GM12878 (cell line): ENCODE data around the gene CDC42SE1. TPM values are rescaled to one million over a fixed set of nuclear protein-coding genes. Genes with fewer than 3 reads are reported as not detected.
A peak's percentile ranks its signal among the peaks of the same experiment; 100 is the strongest.

Experiments used
- CBX5 ChIP-seq: sonication (generic); IDR thresholded peaks from 2 replicates; pipeline ENCODE4 v1.6.1; 2016; ENCODE audit warnings: low read depth, moderate library complexity, mild to moderate bottlenecking, inconsistent platforms
- CEBPB ChIP-seq, 2 experiments: fragments of 150-350 bp in 1 of 2; IDR thresholded peaks; 2 replicates each; pipeline ENCODE4 v1.6.1; 2012 to 2014; ENCODE audit warnings: low read depth in 2 of 2, low read length in 2 of 2, borderline replicate concordance in 1 of 2, inconsistent platforms in 1 of 2
- EGR1 ChIP-seq, 2 experiments: IDR thresholded peaks; 1 replicate in 1 of 2; 2 replicates in 1 of 2; pipeline ENCODE4 v1.6.1; 2011 to 2012; ENCODE audit warnings: low read depth in 2 of 2, low read length in 2 of 2, borderline replicate concordance in 1 of 2, mild to moderate bottlenecking in 1 of 2, moderate library complexity in 1 of 2
- IKZF1 ChIP-seq: fragments of 450-650 bp; conservative IDR thresholded peaks from 2 replicates; pipeline ENCODE4 v1.6.1; 2017; ENCODE audit warnings: antibody characterized with exemption, mild to moderate bottlenecking
- JUNB ChIP-seq: IDR thresholded peaks from 2 replicates; pipeline ENCODE4 v1.6.1; 2016; ENCODE audit warnings: antibody characterized with exemption, mild to moderate bottlenecking
- NFXL1 ChIP-seq: fragments of 450-650 bp; IDR thresholded peaks from 2 replicates; pipeline ENCODE4 v1.6.1; 2017; ENCODE audit warnings: antibody characterized with exemption, mild to moderate bottlenecking, borderline replicate concordance
- RAD21 ChIP-seq: IDR thresholded peaks from 2 replicates; pipeline ENCODE4 v1.6.1; 2011; ENCODE audit warnings: mild to moderate bottlenecking, low read depth, low read length, moderate library complexity; ENCODE audit not compliant: insufficient read depth
- SMAD5 ChIP-seq: IDR thresholded peaks from 2 replicates; pipeline ENCODE4 v1.6.1; 2016; ENCODE audit warnings: antibody characterized with exemption, low read depth
- SPI1 ChIP-seq: IDR thresholded peaks from 2 replicates; pipeline ENCODE4 v1.6.1; 2011; ENCODE audit warnings: low read depth, mild to moderate bottlenecking, low read length, moderate library complexity, borderline replicate concordance; ENCODE audit not compliant: insufficient read depth
- SRF ChIP-seq, 2 experiments: IDR thresholded peaks; 2 replicates each; pipeline ENCODE4 v1.6.1; 2011; ENCODE audit warnings: low read depth in 2 of 2, low read length in 2 of 2, mild to moderate bottlenecking in 1 of 2, moderate library complexity in 1 of 2
- TAF1 ChIP-seq: IDR thresholded peaks from 2 replicates; pipeline ENCODE4 v1.6.1; 2011; ENCODE audit warnings: mild to moderate bottlenecking, low read depth, low read length, borderline replicate concordance
- ZNF217 ChIP-seq: fragments of 450-650 bp; IDR thresholded peaks from 2 replicates; pipeline ENCODE4 v1.6.1; 2017; ENCODE audit warnings: antibody characterized with exemption, mild to moderate bottlenecking
- ZNF384 ChIP-seq: IDR thresholded peaks from 2 replicates; pipeline ENCODE4 v1.6.1; 2012; ENCODE audit warnings: low read depth, mild to moderate bottlenecking, low read length, improper control_type of control experiment, borderline replicate concordance
- ZSCAN29 ChIP-seq: fragments of 450-650 bp; IDR thresholded peaks from 2 replicates; pipeline ENCODE4 v1.6.1; 2017; ENCODE audit warnings: mild to moderate bottlenecking, moderate library complexity
- polyA plus RNA-seq, 11 experiments: library from polyadenylated mRNA; depleted of rRNA in 4 of 11; unstranded in 6 of 11; stranded (reverse) in 5 of 11; fragments of >200 nt; fragmentation: Nextera tagmentation in 4 of 11; fragmentation: Illumina TruSeq in 1 of 11; extraction: Ambion mirVana in 4 of 11; extraction: Trizol in 1 of 11; gene quantifications; 1 replicate in 1 of 11; 2 replicates in 10 of 11; pipeline versions ENCODE4 v1.2.1 to v1.2.3, GENCODE V29; 2011 to 2016; ENCODE audit warnings: inconsistent platforms in 2 of 11, missing spikeins in 2 of 11, low read depth in 1 of 11
- total RNA-seq, 4 experiments: library from RNA; depleted of rRNA in 3 of 4; stranded (reverse); fragments of >200 nt in 3 of 4; fragmentation: Illumina TruSeq in 1 of 4; extraction: Trizol in 1 of 4; gene quantifications; 2 replicates each; pipeline versions ENCODE4 v1.2.1 to v1.2.3, GENCODE V29; 2013 to 2021
- TF ChIP-seq, protein P1 (sequence below): fragments of 450-650 bp; IDR thresholded peaks from 2 replicates; pipeline ENCODE4 v1.6.1; 2017; ENCODE audit warnings: mild to moderate bottlenecking, low read depth, inconsistent platforms; ENCODE audit not compliant: poor library complexity, severe bottlenecking
- TF ChIP-seq, protein P2 (sequence below): fragments of 450-650 bp; IDR thresholded peaks from 2 replicates; pipeline ENCODE4 v1.6.1; 2017; ENCODE audit warnings: low read depth, mild to moderate bottlenecking, moderate library complexity
- TF ChIP-seq, protein P3 (sequence below), 3 experiments: IDR thresholded peaks in 2 of 3; conservative IDR thresholded peaks in 1 of 3; 2 replicates each; pipeline ENCODE4 v1.5.1; 2011; ENCODE audit warnings: low read depth in 3 of 3, low read length in 3 of 3, mild to moderate bottlenecking in 3 of 3, control low read depth in 2 of 3, moderate library complexity in 2 of 3, inconsistent platforms in 1 of 3, mixed read lengths in 1 of 3; ENCODE audit not compliant: control insufficient read depth in 2 of 3, insufficient read depth in 1 of 3; ENCODE audit errors: extremely low read depth in 1 of 3
- TF ChIP-seq, protein P4 (sequence below): fragments of 450-650 bp; IDR thresholded peaks from 2 replicates; pipeline ENCODE4 v1.6.1; 2017; ENCODE audit warnings: mild to moderate bottlenecking, moderate library complexity

CDC42SE1 gene
- total and polyA plus RNA-seq, 10 of the 15 experiments (the other 5 are each of a cell fraction or from before 2014, with no cell fraction given) = 35.7 to 112 (median 74.3) TPM

DNA sequence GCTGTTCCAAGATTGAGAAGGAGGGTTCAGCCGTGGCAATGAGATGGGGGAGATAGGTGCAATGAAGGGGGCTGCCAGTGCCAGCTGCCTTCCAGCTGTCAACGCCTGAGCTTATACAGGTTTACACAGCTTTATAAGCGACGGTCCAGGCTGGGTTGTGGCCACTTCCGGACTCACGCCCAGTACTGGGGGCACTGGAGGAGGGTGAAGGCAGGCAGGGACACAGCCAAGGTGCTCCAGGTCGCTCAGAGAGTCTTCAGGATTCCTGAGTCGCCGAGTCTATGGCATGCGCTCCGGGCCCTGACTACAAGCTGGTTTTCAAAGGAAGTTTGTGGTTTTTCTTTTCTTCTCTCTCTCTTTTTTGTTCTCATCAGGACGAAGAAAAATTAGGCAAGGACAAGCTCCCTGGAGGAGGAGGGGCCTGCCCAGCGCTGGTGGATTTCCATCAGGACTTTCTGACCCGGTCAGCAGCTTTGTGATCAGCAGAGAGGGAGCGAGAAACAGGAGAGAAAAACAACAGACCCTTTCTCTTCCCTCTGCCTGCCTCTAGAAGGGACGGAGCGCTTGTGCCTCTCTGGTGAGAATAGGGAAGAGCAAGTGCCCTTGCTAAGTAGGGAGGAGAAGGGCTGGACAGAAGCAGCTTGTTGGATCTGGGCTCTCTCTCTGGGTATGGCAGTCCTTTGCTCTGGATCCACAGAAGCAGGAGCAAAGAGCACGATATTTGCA is 52.9 kb downstream of the CDC42SE1 start, which contains the start of gene MINDY1 (continued):
- TF ChIP-seq, protein P1, sequence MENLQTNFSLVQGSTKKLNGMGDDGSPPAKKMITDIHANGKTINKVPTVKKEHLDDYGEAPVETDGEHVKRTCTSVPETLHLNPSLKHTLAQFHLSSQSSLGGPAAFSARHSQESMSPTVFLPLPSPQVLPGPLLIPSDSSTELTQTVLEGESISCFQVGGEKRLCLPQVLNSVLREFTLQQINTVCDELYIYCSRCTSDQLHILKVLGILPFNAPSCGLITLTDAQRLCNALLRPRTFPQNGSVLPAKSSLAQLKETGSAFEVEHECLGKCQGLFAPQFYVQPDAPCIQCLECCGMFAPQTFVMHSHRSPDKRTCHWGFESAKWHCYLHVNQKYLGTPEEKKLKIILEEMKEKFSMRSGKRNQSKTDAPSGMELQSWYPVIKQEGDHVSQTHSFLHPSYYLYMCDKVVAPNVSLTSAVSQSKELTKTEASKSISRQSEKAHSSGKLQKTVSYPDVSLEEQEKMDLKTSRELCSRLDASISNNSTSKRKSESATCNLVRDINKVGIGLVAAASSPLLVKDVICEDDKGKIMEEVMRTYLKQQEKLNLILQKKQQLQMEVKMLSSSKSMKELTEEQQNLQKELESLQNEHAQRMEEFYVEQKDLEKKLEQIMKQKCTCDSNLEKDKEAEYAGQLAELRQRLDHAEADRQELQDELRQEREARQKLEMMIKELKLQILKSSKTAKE = no peak
- TF ChIP-seq ZSCAN29 (no peak), SMAD5 (no peak), CBX5 (no peak), JUNB (no peak), EGR1 (IDR thresholded peaks at IDR 0.05; ENCODE audit: borderline replicate concordance in 1 of 2, low read depth in 2 of 2, low read length in 2 of 2) (no peak), CEBPB (IDR thresholded peaks at IDR 0.05; ENCODE audit: borderline replicate concordance in 1 of 2, low read depth in 2 of 2, low read length in 2 of 2) (no peak), SRF (IDR thresholded peaks at IDR 0.05; ENCODE audit: low read depth in 2 of 2, low read length in 2 of 2) (no peak), ZNF217 (no peak), IKZF1 (peak; percentile 63), RAD21 (peak; percentile 39; the same call in 1 of the 2 replicates), SPI1 (peak; percentile 24; the same call in 1 of the 2 replicates), TAF1 (0 out of 2 replicates have a peak, but pooled peaks have one; percentile 44), ZNF384 (no peak), NFXL1 (no peak)
- TF ChIP-seq, protein P2, sequence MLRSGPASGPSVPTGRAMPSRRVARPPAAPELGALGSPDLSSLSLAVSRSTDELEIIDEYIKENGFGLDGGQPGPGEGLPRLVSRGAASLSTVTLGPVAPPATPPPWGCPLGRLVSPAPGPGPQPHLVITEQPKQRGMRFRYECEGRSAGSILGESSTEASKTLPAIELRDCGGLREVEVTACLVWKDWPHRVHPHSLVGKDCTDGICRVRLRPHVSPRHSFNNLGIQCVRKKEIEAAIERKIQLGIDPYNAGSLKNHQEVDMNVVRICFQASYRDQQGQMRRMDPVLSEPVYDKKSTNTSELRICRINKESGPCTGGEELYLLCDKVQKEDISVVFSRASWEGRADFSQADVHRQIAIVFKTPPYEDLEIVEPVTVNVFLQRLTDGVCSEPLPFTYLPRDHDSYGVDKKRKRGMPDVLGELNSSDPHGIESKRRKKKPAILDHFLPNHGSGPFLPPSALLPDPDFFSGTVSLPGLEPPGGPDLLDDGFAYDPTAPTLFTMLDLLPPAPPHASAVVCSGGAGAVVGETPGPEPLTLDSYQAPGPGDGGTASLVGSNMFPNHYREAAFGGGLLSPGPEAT = 0 out of 2 replicates have a peak, but pooled peaks have one; percentile 21
- TF ChIP-seq, protein P3, sequence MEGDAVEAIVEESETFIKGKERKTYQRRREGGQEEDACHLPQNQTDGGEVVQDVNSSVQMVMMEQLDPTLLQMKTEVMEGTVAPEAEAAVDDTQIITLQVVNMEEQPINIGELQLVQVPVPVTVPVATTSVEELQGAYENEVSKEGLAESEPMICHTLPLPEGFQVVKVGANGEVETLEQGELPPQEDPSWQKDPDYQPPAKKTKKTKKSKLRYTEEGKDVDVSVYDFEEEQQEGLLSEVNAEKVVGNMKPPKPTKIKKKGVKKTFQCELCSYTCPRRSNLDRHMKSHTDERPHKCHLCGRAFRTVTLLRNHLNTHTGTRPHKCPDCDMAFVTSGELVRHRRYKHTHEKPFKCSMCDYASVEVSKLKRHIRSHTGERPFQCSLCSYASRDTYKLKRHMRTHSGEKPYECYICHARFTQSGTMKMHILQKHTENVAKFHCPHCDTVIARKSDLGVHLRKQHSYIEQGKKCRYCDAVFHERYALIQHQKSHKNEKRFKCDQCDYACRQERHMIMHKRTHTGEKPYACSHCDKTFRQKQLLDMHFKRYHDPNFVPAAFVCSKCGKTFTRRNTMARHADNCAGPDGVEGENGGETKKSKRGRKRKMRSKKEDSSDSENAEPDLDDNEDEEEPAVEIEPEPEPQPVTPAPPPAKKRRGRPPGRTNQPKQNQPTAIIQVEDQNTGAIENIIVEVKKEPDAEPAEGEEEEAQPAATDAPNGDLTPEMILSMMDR (IDR thresholded peaks at IDR 0.05 in 2 of 3, conservative IDR thresholded peaks at IDR 0.05 in 1 of 3; ENCODE audit: control insufficient read depth in 2 of 3, extremely low read depth in 1 of 3, insufficient read depth in 1 of 3, low read depth in 3 of 3, low read length in 3 of 3) = peak; percentile 38 to 57 (median 43); a peak in 4 of 6 replicates
- TF ChIP-seq, protein P4, sequence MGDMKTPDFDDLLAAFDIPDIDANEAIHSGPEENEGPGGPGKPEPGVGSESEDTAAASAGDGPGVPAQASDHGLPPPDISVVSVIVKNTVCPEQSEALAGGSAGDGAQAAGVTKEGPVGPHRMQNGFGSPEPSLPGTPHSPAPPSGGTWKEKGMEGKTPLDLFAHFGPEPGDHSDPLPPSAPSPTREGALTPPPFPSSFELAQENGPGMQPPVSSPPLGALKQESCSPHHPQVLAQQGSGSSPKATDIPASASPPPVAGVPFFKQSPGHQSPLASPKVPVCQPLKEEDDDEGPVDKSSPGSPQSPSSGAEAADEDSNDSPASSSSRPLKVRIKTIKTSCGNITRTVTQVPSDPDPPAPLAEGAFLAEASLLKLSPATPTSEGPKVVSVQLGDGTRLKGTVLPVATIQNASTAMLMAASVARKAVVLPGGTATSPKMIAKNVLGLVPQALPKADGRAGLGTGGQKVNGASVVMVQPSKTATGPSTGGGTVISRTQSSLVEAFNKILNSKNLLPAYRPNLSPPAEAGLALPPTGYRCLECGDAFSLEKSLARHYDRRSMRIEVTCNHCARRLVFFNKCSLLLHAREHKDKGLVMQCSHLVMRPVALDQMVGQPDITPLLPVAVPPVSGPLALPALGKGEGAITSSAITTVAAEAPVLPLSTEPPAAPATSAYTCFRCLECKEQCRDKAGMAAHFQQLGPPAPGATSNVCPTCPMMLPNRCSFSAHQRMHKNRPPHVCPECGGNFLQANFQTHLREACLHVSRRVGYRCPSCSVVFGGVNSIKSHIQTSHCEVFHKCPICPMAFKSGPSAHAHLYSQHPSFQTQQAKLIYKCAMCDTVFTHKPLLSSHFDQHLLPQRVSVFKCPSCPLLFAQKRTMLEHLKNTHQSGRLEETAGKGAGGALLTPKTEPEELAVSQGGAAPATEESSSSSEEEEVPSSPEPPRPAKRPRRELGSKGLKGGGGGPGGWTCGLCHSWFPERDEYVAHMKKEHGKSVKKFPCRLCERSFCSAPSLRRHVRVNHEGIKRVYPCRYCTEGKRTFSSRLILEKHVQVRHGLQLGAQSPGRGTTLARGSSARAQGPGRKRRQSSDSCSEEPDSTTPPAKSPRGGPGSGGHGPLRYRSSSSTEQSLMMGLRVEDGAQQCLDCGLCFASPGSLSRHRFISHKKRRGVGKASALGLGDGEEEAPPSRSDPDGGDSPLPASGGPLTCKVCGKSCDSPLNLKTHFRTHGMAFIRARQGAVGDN = no peak
